Measurements from ENCODE around the gene ZSCAN21.

Gene ZSCAN21

GRCh38 chr7:100027197-100027596 is 22.4 kb upstream of the ZSCAN21 start:
- no peak for DNase-seq (ENCODE audit: low read depth in 2 of 2)

GRCh38 chr7:100029596-100029995 is 20.0 kb upstream of the ZSCAN21 start:
- no peak for DNase-seq (ENCODE audit: low read depth in 2 of 2)

DNA sequence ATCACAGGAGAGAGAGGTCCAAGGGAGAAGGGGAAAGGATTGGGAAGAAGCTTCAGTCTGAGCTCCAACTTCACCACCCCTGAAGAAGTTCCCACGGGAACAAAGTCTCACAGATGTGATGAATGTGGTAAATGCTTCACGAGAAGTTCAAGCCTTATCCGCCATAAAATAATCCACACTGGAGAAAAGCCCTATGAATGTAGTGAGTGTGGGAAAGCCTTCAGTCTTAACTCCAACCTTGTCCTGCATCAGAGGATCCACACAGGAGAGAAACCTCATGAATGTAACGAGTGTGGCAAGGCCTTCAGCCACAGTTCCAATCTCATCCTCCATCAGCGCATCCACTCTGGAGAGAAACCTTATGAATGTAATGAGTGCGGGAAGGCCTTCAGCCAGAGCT is 16.0 kb upstream of the ZSCAN21 start:
- DNase-seq (ENCODE audit: low read depth in 2 of 2) = no peak

DNA sequence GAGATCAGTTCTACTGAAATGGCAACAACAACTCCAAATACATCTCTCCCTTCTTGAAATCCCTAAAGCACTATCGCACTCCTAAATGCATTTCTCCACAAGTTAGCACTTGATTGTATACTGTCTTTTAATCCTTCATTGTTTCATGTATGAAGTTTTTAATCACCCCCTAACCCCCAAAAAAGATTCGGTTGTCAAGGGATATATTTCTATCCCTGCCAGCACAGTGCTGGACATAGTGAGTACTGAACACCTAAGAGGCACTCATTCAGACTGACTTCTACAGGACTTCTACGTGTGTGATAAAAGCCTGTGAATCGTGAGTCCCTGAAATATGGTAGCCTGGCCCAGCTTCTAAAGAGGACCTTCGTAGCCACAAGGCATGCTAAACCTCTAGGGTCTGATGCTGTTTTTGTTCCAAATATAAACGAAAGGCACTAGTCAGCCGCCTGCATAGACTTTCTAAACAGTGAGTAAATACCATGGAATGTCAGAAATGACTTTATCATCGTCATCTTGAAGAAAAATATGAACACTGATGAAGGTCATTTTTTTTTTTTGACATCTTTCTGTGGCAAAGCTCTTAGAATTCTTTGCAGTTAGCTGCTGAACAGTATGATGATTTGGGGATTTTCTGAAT is 14.6 kb upstream of the ZSCAN21 start:
- no peak for DNase-seq (ENCODE audit: low read depth in 2 of 2)

GRCh38 chr7:100035876-100036275 is 13.7 kb upstream of the ZSCAN21 start:
- DNase-seq (ENCODE audit: low read depth in 2 of 2) = no peak

DNA sequence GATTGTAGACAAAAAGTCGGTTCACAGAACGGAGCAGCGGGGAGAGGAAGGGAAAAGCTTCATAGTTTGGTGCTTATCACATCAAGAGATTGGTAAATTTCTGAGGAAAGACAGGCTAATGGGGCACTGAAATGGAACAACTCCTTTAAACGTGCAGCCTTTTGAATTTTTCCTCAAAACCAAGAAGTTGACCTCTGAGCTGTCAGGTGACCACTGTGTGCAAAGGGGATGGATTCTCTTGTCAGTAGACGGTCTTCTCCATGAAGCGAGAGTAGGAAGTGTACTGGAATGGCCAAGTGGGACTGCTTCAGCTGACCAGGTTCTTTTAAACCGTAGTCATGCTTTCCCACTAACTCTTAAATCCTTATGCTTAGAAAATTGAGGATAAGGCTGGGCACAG is 11.2 kb upstream of the ZSCAN21 start:
- DNase-seq (ENCODE audit: low read depth in 2 of 2) = no peak

GRCh38 chr7:100040575-100040974 is 9.0 kb upstream of the ZSCAN21 start:
- no peak for DNase-seq (ENCODE audit: low read depth in 2 of 2)

- no peak for DNase-seq (ENCODE audit: low read depth in 2 of 2)
Measured at GRCh38 chr7:100044718-100045117, 4.9 kb upstream of the ZSCAN21 start.

DNA sequence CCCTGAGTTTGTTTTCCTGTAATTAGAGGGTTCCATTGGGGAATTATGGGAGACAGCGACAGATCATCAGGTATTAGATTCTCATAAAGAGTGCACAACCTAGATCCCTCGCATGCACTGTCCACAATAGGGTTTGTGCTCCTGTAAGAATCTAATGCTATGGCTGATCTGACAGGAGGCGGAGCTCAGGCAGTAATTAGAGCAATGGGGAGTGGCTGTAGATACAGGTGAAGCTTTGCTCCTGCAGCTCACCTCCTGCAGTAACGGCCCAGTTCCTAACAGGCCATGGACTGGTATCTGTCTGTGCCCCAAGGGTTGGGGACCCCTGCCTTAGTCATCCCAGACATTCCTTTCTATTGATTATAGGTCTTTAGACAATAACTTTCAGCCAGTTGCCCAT is 894 bp upstream of the ZSCAN21 start:
- DNase-seq (ENCODE audit: low read depth in 2 of 2) = no peak

DNA sequence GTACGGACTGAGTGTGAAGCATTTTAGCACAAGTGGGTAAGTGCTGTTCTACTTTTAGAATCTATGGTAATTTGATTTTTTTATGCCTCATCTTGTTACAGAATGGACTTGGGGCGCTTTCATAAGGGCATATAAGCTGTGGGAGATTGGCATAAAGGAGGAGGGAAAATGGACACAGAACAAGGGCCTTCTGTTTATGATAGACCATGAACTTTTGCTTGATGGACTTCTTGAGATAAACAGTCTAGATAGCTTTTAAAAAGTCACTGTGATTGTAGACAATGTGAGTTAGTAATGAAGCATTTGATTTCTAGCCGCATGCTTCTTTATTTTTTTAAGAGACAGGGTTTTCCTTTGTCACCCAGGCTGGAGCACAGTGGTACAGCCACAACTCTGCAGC is 2.0 kb downstream of the ZSCAN21 start:
- DNase-seq (ENCODE audit: low read depth in 2 of 2) = no peak

GRCh38 chr7:100053215-100053614 is 3.6 kb downstream of the ZSCAN21 start:
- DNase-seq (ENCODE audit: low read depth in 2 of 2) = no peak

DNA sequence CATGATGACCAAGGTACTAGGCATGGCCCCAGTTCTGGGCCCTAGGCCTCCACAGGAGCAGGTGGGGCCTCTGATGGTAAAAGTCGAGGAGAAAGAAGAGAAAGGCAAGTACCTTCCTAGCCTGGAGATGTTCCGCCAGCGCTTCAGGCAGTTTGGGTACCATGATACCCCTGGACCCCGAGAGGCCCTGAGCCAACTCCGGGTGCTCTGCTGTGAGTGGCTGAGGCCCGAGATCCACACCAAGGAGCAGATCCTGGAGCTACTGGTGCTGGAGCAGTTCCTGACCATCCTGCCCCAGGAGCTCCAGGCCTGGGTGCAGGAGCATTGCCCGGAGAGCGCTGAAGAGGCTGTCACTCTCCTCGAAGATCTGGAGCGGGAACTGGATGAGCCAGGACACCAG is 7.4 kb downstream of the ZSCAN21 start:
- no peak for DNase-seq (ENCODE audit: low read depth in 2 of 2)

- no peak for DNase-seq (ENCODE audit: low read depth in 2 of 2)
Measured at GRCh38 chr7:100059251-100059739, 9.7 kb downstream of the ZSCAN21 start.

GRCh38 chr7:100061518-100062193 is 12.1 kb downstream of the ZSCAN21 start:
- DNase-seq (ENCODE audit: low read depth in 2 of 2) = no peak

GRCh38 chr7:100063376-100063775 is 13.8 kb downstream of the ZSCAN21 start:
- DNase-seq (ENCODE audit: low read depth in 2 of 2) = no peak

GRCh38 chr7:100064162-100064561 is 14.6 kb downstream of the ZSCAN21 start:
- DNase-seq (ENCODE audit: low read depth in 2 of 2) = no peak

DNA sequence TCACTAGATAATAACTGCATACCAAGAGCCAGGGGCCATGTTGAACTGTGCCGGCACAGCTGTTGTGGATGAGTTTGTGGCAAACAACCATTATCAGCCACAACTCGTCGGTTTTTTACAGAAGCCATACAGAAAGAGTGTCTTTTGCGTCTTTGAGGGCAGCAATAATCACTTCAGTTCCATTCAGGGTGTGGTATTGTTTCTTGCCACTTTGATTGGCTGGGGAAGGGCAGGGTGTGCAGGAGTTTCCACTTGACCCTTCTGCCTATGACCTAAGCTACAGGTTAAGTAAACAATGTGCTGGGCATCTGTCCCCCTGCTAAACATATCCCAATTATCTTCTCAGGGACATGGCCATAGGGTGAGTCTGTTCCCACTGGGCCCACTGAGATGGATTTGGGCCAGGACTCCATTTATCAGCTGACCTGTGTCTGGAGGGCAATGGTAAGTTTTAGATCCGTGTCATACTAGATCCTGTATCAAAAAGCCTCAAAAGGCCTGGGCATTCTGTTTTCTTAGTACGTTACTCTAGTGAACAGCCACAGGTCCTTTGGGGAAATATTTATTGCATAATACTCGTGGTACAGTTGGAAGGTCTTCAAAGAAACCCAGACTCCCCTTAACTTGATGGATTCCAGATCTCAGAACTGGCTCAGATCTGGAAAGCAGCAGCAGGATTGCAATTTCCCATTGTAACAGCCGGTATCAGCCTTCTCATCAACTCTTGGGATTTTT is 16.0 kb downstream of the ZSCAN21 start:
- DNase-seq (ENCODE audit: low read depth in 2 of 2) = no peak

- no peak for DNase-seq (ENCODE audit: low read depth in 2 of 2)
Measured at GRCh38 chr7:100066953-100067352, 17.4 kb downstream of the ZSCAN21 start.

- DNase-seq (ENCODE audit: low read depth in 2 of 2) = no peak
Measured at GRCh38 chr7:100069991-100070390, 20.4 kb downstream of the ZSCAN21 start.

DNA sequence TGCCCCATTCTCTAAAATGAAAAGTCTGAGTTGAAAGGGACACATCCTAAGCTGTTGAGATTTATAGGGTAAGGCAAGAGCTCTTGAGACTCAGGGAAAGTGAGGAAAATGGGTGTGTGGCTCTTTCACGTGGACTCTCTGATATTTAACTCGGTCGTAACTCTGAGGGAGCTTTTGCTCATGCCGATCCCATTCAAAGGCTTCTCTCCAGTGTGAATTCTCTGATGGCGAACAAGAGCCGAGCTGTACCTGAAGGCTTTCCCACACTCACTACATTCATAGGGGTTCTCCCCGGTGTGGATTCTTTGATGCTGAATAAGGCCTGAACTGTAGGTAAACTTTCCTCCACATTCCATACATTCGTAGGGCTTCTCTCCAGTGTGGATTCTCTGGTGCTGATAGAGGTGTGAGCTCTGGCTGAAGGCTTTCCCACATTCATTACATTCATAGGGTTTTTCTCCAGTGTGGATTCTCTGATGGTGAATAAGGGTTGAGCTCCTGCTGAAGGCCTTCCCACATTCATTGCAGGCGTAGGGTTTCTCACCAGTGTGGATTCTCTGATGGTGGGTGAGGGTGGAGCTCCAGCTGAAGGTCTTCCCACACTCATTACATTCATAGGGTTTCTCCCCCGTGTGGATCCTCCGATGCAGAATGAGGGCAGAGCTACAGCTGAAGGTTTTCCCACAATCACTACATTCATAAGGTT is 21.6 kb downstream of the ZSCAN21 start:
- no peak for DNase-seq (ENCODE audit: low read depth in 2 of 2)

DNA sequence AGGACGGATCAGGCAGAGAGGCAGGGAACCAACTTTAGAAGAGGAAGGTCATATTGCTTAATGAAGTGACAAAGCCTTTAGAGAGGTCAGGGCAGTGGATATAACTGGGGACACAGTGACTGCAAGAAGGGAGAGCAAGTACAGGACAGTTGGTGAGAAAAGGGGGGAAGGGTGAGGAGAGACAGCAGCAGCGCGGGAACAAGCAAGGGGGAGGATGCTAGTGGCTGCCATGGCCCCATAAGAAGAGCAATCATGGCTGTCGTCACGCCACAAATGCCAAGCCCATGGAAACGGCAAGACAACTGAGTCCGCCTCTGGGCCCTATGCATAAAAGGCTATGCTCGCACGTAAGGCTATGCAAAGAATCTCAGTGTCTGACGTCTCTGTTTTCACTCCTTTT is 22.9 kb downstream of the ZSCAN21 start:
- no peak for DNase-seq (ENCODE audit: low read depth in 2 of 2)

DNA sequence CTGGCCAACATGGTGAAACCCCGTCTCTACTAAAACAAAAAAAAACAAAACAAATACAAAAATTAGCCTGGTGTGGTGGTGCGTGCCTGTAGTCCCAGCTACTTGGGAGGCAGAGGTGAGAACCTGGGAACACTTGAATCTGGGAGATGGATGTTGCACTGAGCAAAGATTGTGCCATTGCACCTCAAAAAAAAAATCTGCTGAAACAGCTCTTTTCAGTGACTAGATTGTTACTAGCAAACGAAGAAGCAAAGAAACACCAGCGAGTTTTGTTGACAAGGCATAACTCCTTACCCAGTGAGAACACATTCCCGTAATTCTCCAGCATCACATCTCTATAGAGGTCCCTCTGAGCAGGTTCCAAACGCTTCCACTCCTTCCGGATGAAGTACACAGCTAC is 25.3 kb downstream of the ZSCAN21 start:
- no peak for DNase-seq (ENCODE audit: low read depth in 2 of 2)

Data from stimulated activated CD8-positive, alpha-beta memory T cell treated with anti-CD3 and anti-CD28 coated beads, Interleukin-2, amount 100 ng/mL, for 1 hour (primary cell).